HG02852 (cell line): Measurements from ENCODE around the gene TRPM3.
"Not testable (repeated sequence)": the region's sequence is repeated elsewhere in the genome, so short reads cannot be mapped to it uniquely, and the experiment has no call there.

ENCODE experiments used
- ATAC-seq: cut with Tn5 transposase; IDR thresholded peaks from one replicate; pipeline ENCODE4 v1.9.1; 2021; ENCODE audit warnings: mild to moderate bottlenecking, moderate library complexity; ENCODE audit not compliant: unreplicated experiment

Gene TRPM3

DNA sequence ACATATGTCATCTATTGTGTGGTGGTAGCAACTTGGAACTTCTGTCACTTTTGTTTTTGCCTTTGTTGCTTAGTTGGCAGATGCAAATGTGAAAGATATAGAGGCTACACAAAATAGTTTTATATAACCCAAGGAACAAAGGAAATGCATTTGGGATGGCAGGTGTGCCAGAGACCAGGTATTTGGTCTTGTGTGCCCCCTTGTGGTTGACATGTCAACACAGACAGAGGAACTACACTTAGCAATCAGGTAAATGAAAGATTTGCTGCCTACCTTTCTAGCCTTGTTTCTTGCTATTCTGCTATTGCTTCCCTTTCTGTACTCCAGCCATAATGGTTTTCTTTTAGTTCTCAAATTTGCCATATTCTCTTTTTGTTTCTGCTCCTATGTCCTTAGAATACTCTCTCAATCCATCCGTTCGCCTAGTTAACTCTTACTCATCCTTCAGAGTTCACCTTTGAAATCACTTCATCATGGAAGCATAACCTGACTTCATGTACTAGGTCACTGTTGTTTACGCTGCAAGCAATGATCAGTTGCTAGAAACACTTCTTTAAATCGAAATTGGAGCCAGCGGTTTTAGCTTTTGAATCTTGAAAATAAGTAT is 119.5 kb downstream of the TRPM3 start:
- ATAC-seq = no peak

DNA sequence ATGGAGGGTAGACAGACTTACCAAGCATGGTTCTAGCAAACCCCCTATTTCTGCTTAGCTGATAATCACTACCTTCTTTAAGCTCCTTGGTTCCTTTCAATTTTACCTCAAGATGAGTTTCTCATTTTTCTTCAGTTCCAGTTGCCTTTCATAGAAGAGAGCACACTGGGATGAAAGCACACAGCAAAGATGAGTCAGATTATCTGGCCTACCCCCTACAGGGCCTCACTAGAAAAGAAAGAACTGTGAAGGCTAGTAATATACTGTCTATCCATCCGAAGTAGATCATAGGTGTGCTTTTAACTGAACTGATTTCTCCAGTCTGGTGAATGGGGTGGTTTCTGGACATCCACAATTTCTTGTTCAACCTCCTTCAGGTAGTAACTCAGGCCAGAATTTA is 122.5 kb downstream of the TRPM3 start:
- ATAC-seq = no peak

DNA sequence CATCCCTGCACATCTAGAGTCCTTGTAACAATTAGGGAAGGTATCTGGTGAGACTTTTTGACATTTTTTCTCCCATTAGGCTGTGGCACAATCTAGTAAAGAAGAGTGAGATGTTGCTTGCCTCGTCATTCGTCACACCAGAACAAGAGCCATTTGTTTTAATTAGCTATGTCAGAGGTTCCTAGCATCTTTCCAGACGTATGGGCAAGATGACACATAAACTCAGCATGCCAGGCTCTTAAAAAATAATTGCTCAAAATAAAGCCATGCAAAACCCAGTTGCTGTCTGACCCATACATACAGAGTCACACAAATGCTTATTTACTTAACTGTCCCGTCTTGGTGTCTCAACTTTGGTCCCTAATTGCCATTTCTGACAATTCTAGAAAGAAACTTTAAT is 125.9 kb downstream of the TRPM3 start:
- no peak for ATAC-seq

DNA sequence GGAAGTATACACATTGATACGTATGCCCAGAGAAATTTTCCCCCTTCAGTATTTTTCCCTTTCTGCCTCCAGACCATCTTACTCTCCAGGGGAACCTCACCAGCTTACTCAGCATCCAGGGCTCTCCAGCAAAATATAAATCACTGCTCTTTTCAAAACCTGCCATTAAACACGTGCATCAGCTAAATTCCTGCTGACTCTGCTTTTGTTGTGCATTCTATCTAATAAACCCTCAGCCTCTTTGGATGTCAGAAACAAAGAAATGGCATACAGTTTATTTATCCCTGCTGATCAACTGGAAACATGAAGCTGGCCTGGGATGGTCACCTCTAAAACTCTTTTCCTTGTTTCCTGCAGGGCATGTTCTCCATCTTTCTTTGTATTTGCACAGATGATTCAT is 126.8 kb downstream of the TRPM3 start:
- no peak for ATAC-seq

- ATAC-seq = no peak
Observed at GRCh38 chr9:70988551-70988950, 132.9 kb downstream of the TRPM3 start.

DNA sequence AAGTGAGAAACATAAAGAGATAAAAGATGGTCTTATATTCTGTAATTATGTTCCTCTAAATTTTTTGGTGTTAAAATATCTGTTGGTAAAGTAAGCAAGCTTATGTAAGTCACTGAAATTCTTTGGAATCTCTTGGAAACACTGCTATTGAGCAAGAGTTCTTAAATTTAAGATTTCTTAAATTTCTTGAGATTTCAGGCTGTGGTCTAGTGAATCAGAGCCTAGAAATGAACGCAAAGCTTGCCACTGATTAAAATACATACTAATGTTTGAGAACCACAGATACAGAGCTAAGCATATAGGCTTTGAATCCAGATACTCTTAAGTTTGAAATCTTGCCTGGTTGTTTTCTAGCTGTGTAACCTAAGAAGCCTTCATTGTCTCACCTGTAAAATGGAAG is 133.4 kb downstream of the TRPM3 start:
- no peak for ATAC-seq

DNA sequence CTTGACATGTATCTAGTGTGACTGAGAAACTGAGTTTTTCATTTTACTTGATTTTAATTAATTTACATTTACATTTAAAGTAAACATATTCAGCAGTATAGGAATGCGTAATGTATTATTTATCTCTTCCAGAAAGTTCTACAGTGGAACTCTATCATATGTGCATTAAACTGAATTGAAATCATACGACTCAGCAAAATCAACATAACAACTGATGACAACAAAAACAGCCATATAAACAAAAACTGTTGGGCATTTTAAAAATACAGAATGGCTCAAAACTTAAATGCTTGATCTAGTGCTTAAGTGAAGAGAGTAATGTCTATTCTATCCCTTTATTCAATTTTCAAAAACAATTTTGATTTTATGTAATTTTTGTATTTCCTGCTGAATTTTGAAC is 134.4 kb downstream of the TRPM3 start:
- ATAC-seq = no peak

- no peak for ATAC-seq
Observed at GRCh38 chr9:70983723-70984295, 137.6 kb downstream of the TRPM3 start.

DNA sequence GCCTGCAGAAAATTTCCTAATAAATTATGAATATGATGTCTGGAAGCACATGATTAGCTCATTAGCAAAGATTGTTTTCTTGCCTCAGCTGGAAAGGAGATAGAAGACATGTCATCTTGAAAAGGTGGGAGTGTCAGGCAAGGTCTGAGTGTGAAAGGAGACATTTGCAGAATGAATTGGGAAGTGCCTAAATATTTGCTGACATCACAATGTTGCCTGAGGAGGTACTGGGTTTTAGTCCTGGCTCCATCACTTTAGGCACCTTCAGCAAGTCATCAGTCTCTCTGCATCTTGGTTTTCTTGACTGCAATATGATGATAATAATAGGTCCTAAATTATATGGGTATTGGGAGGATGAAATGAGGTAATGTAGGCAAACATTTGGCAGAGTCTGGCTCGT is 140.1 kb downstream of the TRPM3 start:
- no peak for ATAC-seq

- no peak for ATAC-seq
Observed at GRCh38 chr9:70979966-70980365, 141.5 kb downstream of the TRPM3 start.

DNA sequence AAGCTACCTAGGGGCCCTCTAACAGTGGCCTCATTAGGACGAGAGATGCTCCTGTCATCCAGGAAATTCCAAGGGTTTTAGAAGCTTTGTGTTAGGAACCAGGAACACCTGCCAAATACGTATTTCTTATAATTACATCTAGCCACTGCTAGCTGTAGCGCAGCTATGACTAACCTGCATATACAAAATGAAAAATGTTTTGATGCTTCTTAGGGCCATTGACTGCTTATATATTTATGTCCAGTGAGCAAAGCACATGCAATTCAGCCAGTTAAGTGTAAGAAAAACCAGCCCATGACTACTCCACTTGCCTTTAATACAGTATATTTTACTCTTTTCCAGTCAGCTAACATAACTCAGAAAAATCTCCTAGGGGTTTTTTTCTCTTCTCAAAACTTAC is 143.3 kb downstream of the TRPM3 start:
- no peak for ATAC-seq

DNA sequence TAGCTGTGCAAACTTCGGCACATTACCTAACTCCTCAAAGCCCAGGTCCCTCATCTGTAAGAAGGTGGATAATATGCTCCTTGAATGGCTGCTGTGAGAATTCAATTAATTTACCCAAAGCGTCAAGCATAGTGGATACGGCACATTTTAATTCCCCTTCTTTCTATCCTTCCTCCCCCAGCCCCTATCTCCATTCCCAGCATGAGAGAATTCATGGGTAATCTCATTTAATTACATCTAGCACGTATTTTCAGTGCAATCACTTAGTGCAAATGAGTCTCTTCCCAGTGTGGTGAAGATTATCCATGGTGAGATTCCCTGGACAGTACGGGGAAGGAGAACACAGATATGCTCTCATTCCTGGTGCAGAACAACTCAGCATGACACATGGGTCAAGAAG is 145.6 kb downstream of the TRPM3 start:
- ATAC-seq = no peak

- no peak for ATAC-seq
Observed at GRCh38 chr9:70971723-70972122, 149.7 kb downstream of the TRPM3 start.

- not testable (repeated sequence) for ATAC-seq
Observed at GRCh38 chr9:70966380-70966779, 155.0 kb downstream of the TRPM3 start.

GRCh38 chr9:70964861-70965260 is 156.6 kb downstream of the TRPM3 start:
- no peak for ATAC-seq

DNA sequence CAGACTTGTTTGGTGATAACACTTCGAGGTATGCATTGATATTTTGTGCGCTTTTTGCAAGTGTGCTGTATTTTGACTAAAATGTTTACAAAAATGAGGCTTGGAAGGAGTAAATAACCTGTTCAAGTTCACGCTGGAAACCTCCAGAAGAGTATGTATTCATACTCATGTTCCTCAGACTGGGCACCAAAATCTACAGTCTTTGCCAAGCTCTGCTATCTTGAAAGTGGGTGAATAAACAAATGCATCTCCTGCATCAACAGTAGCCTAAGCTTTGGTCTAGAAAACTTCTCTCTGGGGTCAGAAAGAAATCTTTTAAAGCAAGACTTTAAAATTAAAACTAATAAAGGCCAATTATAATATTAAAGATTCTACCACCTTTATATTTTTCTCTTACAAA is 157.9 kb downstream of the TRPM3 start:
- no peak for ATAC-seq

- no peak for ATAC-seq
Observed at GRCh38 chr9:70962761-70963440, 158.5 kb downstream of the TRPM3 start.

DNA sequence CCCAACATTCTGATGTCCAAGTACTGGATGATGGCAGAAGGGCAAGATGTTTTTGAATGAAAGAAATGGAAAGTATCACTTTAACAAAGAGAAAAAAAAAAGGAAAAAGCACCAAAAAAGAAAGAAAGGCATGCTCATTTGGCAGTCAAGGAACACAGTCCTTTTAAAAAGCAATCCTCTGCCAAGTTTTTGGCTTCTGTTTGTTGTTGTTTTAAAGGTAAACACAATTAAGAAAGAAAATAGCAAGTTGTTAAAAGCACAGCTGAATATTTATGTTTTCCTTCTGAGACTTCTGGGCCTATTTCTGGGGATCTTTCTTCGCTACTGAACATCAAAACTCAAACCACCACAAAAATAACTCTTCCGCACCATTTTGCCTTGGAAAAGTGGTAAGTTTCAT is 162.1 kb downstream of the TRPM3 start:
- ATAC-seq = no peak

DNA sequence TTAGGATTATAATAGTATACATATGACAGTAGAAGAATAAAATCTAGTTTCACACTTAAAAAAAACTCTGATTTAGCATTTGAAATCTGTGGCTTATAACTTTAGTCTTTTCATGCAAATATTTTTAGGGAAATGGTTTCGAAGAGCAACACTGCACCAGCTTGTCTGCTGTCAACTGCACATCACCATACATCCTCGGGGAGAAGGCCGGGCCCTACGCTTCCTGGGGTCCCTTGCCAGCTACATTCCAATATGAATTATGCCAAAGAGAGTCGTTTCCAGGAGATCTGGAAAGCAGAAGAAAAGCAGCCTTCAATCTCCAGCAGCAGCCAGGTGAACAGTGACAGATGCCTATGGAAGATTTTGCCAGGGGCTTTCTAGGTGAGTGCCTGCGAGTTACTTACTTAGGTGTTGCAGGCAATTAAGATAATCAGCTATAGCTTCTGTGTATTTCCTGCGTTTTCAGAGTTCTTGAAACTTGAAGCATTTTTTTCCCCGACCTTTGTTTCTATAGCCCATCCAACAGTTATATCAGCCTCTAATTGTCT is 166.8 kb downstream of the TRPM3 start:
- no peak for ATAC-seq

DNA sequence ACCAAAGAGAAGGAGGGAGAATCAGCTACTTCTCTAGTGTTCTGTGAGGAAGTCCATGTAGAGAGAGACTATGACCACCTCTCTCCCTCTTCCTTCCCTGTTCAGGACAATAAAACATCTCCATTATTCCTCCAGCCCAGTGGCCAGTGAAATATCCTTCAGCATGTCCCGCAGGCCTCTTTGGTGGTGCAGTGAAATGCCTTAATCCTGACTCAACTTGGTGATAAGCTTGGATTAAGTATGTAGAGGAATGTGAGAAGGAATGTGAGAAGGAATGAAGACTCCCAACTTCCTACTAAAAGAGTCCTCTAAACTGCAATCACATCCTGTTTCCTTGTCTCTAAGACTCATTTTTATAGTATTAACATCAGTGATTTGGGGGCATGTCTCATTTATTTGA is 167.3 kb downstream of the TRPM3 start:
- ATAC-seq = no peak

DNA sequence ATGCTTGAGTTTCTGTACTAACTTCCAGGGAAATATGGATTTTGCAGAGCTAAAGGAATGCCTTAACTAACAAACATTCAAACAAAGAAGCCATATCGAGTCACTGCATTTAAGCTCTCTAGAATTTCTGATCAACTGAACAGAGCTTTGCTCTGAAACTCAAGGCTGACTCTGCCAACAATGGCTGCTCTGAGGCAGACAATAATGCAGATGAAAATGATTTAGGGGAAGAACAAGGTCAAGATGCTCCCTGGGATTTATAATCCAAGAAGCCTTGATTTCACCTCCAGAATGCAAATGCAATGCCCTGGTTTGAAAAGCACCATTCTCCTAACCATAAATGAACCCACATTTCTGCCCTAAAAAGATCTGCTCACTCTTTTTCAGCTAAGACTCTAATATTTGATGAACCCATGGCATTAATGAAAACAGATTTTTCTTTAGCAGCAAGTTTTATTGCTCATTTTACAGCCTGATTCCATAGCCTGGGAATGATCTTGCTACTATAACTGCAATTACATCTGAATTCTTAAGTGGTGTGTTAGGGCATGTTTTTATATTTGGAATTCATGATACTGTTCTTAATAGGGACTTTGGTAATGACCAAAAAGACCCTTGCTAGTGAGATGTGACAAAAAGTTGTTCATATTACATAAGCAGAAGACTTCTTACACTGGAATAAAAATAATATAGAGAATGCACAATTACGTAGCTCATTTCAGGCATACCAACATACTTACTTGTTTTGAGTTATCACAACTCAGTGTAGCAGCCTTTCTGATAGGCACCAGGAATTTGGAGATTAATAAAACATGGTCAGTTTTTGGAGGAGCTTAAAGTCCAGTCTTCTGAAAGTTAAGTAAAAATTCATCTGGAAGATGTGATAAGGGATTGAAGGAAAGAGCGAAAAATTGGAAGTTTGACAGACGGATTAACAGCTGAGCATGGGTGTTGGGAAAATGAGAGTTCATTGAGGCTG is 169.4 kb downstream of the TRPM3 start:
- no peak for ATAC-seq
